HepG2 (cell line): ENCODE results near the gene SNX15. TPM values are rescaled to one million over a fixed set of nuclear protein-coding genes. Genes with fewer than 3 reads are reported as not detected.

Experiments
- ELF3 ChIP-seq: IDR thresholded peaks from 2 replicates; pipeline ENCODE4 v1.6.1; 2016; ENCODE audit warnings: missing genetic modification reagents, missing compliant biosample characterization
- ETV5 ChIP-seq: IDR thresholded peaks from 2 replicates; pipeline ENCODE4 v1.6.1; 2018; ENCODE audit warnings: missing biosample characterization, missing genetic modification reagents, inconsistent platforms, borderline replicate concordance
- FOXK1 ChIP-seq: sonication (generic); formaldehyde crosslinking; IDR thresholded peaks from 2 replicates; pipeline ENCODE4 v1.4.0; 2020; ENCODE audit warnings: low read depth, missing genetic modification reagents, borderline replicate concordance
- HNF4A ChIP-seq: sonication (generic); formaldehyde crosslinking; IDR thresholded peaks from 2 replicates; pipeline ENCODE4 v1.4.0; 2020; ENCODE audit warnings: missing genetic modification reagents
- HNRNPLL ChIP-seq: fragments of 200-400 bp; formaldehyde crosslinking; IDR thresholded peaks from 2 replicates; pipeline ENCODE4 v1.6.1; 2017; ENCODE audit warnings: mild to moderate bottlenecking, low read depth, low read length; ENCODE audit not compliant: poor library complexity, severe bottlenecking
- HOXA3 ChIP-seq: sonication (generic); formaldehyde crosslinking; IDR thresholded peaks from 2 replicates; pipeline ENCODE4 v1.5.0; 2020; ENCODE audit warnings: missing genetic modification reagents
- HOXD1 ChIP-seq: sonication (generic); formaldehyde crosslinking; IDR thresholded peaks from 2 replicates; pipeline ENCODE4 v1.5.0; 2020; ENCODE audit warnings: missing genetic modification reagents
- JUNB ChIP-seq: sonication (generic); formaldehyde crosslinking; IDR thresholded peaks from 2 replicates; pipeline ENCODE4 v1.8.0; 2022; ENCODE audit warnings: missing genetic modification reagents, mild to moderate bottlenecking, borderline replicate concordance
- KLF16 ChIP-seq, 2 experiments: sonication (generic) in 1 of 2; formaldehyde crosslinking in 1 of 2; IDR thresholded peaks; 2 replicates each; pipeline versions ENCODE4 v1.6.1 to v1.8.0; 2016 to 2023; ENCODE audit warnings: missing genetic modification reagents in 2 of 2, missing compliant biosample characterization in 1 of 2
- MTA3 ChIP-seq: sonication (generic); formaldehyde crosslinking; IDR thresholded peaks from 2 replicates; pipeline ENCODE4 v1.4.0; 2020; ENCODE audit warnings: missing genetic modification reagents
- NCOA5 ChIP-seq: sonication (generic); formaldehyde crosslinking; IDR thresholded peaks from 2 replicates; pipeline ENCODE4 v1.4.0; 2020; ENCODE audit warnings: missing genetic modification reagents
- RARA ChIP-seq: IDR thresholded peaks from 2 replicates; pipeline ENCODE4 v1.6.1; 2016; ENCODE audit warnings: missing genetic modification reagents, missing compliant biosample characterization
- RXRA ChIP-seq: sonication (generic); formaldehyde crosslinking; IDR thresholded peaks from 2 replicates; pipeline ENCODE4 v1.5.1; 2020; ENCODE audit warnings: missing genetic modification reagents
- SYNCRIP ChIP-seq: fragments of 200-400 bp; formaldehyde crosslinking; IDR thresholded peaks from 2 replicates; pipeline ENCODE4 v1.6.1; 2018; ENCODE audit warnings: mild to moderate bottlenecking, low read depth, low read length; ENCODE audit not compliant: insufficient read depth
- TRIM24 ChIP-seq: sonication (generic); formaldehyde crosslinking; IDR thresholded peaks from 2 replicates; pipeline ENCODE4 v1.8.0; 2022; ENCODE audit warnings: mild to moderate bottlenecking, missing genetic modification reagents
- ZFY ChIP-seq: sonication (generic); formaldehyde crosslinking; IDR thresholded peaks from 2 replicates; pipeline ENCODE4 v1.4.0; 2020; ENCODE audit warnings: missing genetic modification reagents
- ZNF766 ChIP-seq: sonication (generic); formaldehyde crosslinking; IDR thresholded peaks from 2 replicates; pipeline ENCODE4 v1.5.0; 2020; ENCODE audit warnings: missing genetic modification reagents, borderline replicate concordance
- polyA plus RNA-seq, 8 experiments: library from polyadenylated mRNA; depleted of rRNA in 3 of 8; stranded (reverse) in 7 of 8; unstranded in 1 of 8; fragments of >200 nt; fragmentation: Illumina TruSeq in 4 of 8; extraction: Trizol in 4 of 8; gene quantifications; 2 replicates each; pipeline versions ENCODE4 v1.2.1 to v1.2.3, GENCODE V29; 2011 to 2016; ENCODE audit warnings: low read depth in 4 of 8, missing spikeins in 1 of 8, mixed read lengths in 1 of 8; ENCODE audit not compliant: insufficient read depth in 1 of 8
- total RNA-seq, 5 experiments: library from RNA; depleted of rRNA; stranded (reverse); fragments of >200 nt; fragmentation: Illumina TruSeq; extraction: Trizol; gene quantifications; 2 replicates each; pipeline ENCODE4 v1.2.3, GENCODE V29; 2016; ENCODE audit warnings: low read depth in 1 of 5
- TF ChIP-seq, protein P1 (sequence below): sonication (generic); formaldehyde crosslinking; IDR thresholded peaks from 2 replicates; pipeline ENCODE4 v1.5.0; 2020; ENCODE audit warnings: mild to moderate bottlenecking, missing genetic modification reagents
- TF ChIP-seq, protein P2 (sequence below): sonication (generic); formaldehyde crosslinking; IDR thresholded peaks from 2 replicates; pipeline ENCODE4 v1.4.0; 2020; ENCODE audit warnings: mild to moderate bottlenecking, missing genetic modification reagents
- TF ChIP-seq, protein P3 (sequence below): sonication (generic); formaldehyde crosslinking; IDR thresholded peaks from 2 replicates; pipeline ENCODE4 v1.5.0; 2020; ENCODE audit warnings: missing genetic modification reagents

SNX15 gene
- total and polyA plus RNA-seq, 2 of the 13 experiments (the other 11 are each of a cell fraction or from before 2014, with no cell fraction given), result 19.1 to 22.6 TPM

DNA sequence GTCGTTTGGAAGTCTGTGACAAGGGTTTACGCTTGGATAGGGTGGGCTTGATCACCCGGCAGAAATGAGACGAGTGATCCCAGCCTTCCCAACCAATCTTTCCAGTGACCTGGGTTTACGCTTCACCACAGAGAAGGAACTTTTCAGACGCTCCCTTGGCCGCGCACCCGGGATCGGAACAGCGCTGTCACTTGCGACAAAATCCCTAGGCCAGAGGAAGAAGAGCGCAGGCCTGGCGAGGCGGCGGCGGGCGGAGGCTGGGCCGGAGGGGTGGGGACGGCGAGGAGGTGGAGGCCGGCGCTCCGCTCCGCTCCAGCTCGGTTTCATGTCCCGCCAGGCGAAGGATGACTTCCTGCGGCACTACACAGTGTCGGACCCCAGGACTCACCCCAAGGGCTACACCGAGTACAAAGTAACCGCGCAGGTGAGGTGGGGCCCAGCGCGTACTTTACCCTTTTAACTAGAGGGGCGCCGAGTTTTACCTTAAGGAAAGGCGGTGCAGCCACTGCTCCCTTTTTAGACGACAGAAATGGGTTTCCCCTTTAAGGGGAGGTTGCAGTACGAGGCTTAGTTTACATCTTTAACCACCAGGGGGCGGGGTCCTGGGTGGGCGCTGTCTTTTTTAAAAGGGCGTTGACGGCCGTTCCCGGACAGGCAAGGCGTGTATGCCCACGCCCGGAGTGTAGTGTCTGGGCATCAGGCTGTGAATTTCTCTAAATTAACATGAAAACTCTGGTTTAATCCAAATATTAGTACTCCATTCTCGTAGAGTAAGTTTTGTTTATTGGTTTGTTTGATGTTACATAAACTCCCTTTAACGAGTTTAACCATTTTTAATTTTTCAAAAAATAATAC, at the start of gene SNX15 (continued):
- TF ChIP-seq, protein P1, sequence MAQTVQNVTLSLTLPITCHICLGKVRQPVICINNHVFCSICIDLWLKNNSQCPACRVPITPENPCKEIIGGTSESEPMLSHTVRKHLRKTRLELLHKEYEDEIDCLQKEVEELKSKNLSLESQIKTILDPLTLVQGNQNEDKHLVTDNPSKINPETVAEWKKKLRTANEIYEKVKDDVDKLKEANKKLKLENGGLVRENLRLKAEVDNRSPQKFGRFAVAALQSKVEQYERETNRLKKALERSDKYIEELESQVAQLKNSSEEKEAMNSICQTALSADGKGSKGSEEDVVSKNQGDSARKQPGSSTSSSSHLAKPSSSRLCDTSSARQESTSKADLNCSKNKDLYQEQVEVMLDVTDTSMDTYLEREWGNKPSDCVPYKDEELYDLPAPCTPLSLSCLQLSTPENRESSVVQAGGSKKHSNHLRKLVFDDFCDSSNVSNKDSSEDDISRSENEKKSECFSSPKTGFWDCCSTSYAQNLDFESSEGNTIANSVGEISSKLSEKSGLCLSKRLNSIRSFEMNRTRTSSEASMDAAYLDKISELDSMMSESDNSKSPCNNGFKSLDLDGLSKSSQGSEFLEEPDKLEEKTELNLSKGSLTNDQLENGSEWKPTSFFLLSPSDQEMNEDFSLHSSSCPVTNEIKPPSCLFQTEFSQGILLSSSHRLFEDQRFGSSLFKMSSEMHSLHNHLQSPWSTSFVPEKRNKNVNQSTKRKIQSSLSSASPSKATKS, result no peak
- no peak for TF ChIP-seq ETV5 (CRISPR knock-in tag)
- TF ChIP-seq RXRA (CRISPR knock-in tag), result peak; percentile 61
- peak; percentile 68; the same call in 1 of the 2 replicates for TF ChIP-seq ZNF766 (CRISPR knock-in tag)
- TF ChIP-seq MTA3, result no peak
- no peak for TF ChIP-seq SYNCRIP
- TF ChIP-seq, protein P2, sequence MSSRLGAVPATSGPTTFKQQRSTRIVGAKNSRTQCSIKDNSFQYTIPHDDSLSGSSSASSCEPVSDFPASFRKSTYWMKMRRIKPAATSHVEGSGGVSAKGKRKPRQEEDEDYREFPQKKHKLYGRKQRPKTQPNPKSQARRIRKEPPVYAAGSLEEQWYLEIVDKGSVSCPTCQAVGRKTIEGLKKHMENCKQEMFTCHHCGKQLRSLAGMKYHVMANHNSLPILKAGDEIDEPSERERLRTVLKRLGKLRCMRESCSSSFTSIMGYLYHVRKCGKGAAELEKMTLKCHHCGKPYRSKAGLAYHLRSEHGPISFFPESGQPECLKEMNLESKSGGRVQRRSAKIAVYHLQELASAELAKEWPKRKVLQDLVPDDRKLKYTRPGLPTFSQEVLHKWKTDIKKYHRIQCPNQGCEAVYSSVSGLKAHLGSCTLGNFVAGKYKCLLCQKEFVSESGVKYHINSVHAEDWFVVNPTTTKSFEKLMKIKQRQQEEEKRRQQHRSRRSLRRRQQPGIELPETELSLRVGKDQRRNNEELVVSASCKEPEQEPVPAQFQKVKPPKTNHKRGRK, result no peak
- TF ChIP-seq JUNB (CRISPR knock-in tag), result no peak
- TF ChIP-seq FOXK1 (CRISPR knock-in tag), result peak; percentile 29; the same call in 1 of the 2 replicates
- TF ChIP-seq ZFY, result peak; percentile 90
- TF ChIP-seq KLF16 (CRISPR knock-in tag; IDR thresholded peaks at IDR 0.05), result peak in 1 of 2 experiments; percentile 55; a peak in 1 of 4 replicates
- TF ChIP-seq NCOA5 (CRISPR knock-in tag), result no peak
- TF ChIP-seq, protein P3, sequence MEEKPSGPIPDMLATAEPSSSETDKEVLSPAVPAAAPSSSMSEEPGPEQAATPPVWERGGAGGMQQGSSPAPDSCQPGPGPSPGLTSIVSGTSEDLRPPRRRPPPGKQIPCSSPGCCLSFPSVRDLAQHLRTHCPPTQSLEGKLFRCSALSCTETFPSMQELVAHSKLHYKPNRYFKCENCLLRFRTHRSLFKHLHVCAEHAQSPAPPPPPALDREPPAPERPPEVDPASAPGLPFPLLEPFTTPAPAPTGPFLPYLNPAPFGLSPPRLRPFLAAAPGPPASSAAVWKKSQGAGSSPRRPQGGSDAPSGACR (CRISPR knock-in tag), result peak; percentile 32; the same call in 1 of the 2 replicates
- TF ChIP-seq HOXA3, result peak; percentile 80
- peak; percentile 96 for TF ChIP-seq HNRNPLL
- no peak for TF ChIP-seq TRIM24 (CRISPR knock-in tag)
- 0 out of 2 replicates have a peak, but pooled peaks have one; percentile 10 for TF ChIP-seq ELF3
- TF ChIP-seq HOXD1 (CRISPR knock-in tag), result peak; percentile 73; the same call in 1 of the 2 replicates
- 0 out of 2 replicates have a peak, but pooled peaks have one; percentile 13 for TF ChIP-seq RARA (CRISPR knock-in tag)
- TF ChIP-seq HNF4A (CRISPR knock-in tag), result peak; percentile 44; the same call in 1 of the 2 replicates
